Neural progenitor cell (in vitro differentiated cells): ENCODE measurements around the gene CYP27B1.

Experiments
- EZH2 ChIP-seq: fragments of 200-600 bp; sonication (generic); IDR thresholded peaks from 2 replicates; pipeline ENCODE4 v1.6.1; 2017; ENCODE audit warnings: antibody characterized with exemption, mild to moderate bottlenecking, moderate library complexity
- EZH2phosphoT487 ChIP-seq: fragments of 200-600 bp; sonication (generic); IDR thresholded peaks from 2 replicates; pipeline ENCODE4 v1.6.1; 2017; ENCODE audit warnings: antibody characterized with exemption
- TF ChIP-seq, protein P1 (sequence below): fragments of 200-600 bp; sonication (generic); IDR thresholded peaks from 2 replicates; pipeline ENCODE4 v1.5.1; 2017; ENCODE audit warnings: antibody characterized with exemption, mild to moderate bottlenecking

DNA sequence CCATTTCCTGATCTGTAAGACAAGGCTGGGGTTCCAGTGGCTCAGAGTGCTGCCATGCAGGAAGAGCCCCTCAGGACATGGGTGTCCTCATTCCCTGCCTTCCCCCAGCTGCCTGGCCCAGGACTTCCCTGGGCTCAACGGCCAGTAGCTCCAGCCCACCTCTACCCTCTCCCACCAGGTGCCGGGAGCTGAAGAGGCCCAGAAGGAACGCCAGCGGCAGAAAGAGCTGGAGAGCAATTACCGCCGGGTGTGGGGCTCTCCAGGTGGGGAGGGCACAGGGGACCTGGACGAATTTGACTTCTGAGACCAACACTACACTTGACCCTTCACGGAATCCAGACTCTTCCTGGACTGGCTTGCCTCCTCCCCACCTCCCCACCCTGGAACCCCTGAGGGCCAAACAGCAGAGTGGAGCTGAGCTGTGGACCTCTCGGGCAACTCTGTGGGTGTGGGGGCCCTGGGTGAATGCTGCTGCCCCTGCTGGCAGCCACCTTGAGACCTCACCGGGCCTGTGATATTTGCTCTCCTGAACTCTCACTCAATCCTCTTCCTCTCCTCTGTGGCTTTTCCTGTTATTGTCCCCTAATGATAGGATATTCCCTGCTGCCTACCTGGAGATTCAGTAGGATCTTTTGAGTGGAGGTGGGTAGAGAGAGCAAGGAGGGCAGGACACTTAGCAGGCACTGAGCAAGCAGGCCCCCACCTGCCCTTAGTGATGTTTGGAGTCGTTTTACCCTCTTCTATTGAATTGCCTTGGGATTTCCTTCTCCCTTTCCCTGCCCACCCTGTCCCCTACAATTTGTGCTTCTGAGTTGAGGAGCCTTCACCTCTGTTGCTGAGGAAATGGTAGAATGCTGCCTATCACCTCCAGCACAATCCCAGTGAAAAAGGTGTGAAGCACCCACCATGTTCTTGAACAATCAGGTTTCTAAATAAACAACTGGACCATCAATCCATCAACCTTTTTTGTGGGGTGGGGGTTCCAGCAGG is 46.0 kb downstream of the CYP27B1 start:
- no peak for TF ChIP-seq EZH2
- TF ChIP-seq, protein P1, sequence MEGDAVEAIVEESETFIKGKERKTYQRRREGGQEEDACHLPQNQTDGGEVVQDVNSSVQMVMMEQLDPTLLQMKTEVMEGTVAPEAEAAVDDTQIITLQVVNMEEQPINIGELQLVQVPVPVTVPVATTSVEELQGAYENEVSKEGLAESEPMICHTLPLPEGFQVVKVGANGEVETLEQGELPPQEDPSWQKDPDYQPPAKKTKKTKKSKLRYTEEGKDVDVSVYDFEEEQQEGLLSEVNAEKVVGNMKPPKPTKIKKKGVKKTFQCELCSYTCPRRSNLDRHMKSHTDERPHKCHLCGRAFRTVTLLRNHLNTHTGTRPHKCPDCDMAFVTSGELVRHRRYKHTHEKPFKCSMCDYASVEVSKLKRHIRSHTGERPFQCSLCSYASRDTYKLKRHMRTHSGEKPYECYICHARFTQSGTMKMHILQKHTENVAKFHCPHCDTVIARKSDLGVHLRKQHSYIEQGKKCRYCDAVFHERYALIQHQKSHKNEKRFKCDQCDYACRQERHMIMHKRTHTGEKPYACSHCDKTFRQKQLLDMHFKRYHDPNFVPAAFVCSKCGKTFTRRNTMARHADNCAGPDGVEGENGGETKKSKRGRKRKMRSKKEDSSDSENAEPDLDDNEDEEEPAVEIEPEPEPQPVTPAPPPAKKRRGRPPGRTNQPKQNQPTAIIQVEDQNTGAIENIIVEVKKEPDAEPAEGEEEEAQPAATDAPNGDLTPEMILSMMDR = no peak
- no peak for TF ChIP-seq EZH2phosphoT487
